Activated CD8-positive, alpha-beta memory T cell treated with anti-CD3 and anti-CD28 coated beads, Interleukin-2, amount 50 U/mL, for 48 hours (primary cell): ENCODE results near the gene RSAD1.
"Not testable (repeated sequence)": the region's sequence is repeated elsewhere in the genome, so short reads cannot be mapped to it uniquely, and the experiment has no call there.

Source experiments
- DNase-seq: peaks from one replicate; pipeline ENCODE4 v3.0.0-alpha.2; 2020

The RSAD1 gene

DNA sequence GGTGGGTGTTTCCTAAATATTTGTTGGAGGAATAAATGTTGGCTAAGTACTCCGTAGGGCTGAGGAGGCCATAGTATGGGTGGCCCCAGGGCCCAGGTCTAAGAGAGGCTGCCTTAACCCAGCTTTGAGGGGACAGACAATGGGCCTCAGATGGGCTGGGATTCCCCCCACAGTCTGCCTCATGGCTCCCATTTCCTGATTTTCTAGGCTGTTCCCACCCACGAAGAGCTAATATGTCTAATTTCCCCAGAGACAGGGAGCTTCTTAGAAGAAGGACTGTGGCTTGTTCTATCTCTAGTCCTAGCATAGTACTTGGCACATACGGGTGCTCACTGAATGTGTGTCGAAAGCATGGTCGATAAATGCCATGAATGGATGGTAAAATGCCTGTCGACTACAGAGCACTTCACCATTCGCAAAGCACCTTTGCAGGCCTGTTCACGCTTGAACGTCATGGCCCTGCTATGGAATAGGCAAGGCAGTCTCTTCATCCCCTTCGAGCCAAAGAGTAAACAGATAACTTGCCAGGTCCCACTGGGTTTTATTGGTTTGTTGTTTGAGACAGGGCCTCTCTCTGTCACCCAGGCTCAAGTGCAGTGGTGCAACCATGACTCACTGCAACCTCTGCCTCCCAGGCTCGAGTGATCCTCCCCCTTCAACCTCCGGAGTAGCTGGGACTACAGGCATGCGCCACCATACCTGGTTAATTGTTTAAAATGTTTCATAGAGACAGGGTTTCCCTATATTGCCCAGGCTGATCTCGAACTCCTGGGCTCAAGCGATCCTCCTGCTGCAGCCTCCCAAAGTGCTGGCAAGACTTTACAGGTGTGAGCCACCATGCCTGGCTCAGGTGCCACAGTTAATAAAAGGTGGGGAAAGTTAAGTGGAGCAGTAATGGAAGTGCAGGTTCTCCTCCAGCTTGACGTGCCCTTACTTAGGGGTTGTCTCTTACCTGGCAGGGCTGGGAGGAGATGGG is 19.7 kb upstream of the RSAD1 start:
- DNase-seq, result no peak

DNA sequence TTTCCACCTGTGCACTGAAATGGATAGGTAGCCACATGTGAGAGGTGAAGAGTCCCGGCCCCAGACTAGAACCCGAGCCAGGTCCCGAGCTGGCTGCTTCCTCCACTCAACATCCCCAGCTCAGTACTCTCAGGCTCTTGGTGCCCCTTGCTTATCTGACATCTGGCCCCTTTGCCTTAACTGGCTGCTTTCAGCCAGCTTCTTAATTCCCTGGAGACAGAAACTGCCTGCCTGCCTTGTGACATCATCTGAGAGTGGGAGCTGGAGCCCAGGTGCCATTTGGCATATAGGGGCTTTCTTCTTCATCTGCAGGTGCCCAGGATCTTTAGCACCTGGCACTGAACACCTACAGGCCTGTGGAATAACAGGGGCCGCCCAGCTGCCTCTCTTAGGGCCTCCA is 18.9 kb upstream of the RSAD1 start:
- no peak for DNase-seq

DNA sequence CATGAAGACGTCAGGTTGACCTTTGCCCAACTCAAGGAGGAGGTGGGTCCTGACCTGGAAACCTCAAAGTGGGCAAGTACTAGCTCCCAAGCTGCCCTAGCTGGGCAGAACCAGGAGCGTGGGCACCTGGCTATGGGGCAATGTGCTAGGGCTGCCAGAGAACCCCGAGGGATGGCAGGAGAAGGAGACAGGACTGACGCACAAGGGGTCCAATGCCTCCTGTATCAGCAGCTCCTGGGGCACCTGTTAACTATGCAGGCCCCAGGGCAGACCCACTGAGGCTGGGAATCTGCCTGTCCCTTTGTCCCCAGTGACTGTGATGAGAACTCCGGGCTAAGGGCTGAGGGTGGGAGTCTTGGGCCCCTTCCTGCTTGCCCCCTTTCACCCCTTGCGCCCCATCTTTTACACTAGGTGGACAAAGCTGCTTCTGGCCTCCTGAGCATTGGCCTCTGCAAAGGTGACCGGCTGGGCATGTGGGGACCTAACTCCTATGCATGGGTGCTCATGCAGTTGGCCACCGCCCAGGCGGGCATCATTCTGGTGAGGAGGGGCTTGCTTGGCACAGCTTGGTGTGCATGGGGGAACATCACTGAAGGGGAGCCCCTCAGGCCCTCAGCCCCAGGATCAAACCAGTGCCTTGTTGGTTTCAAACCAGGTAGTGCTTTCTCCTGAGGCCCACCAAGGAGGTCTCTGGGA is 17.7 kb upstream of the RSAD1 start:
- DNase-seq, result no peak

DNA sequence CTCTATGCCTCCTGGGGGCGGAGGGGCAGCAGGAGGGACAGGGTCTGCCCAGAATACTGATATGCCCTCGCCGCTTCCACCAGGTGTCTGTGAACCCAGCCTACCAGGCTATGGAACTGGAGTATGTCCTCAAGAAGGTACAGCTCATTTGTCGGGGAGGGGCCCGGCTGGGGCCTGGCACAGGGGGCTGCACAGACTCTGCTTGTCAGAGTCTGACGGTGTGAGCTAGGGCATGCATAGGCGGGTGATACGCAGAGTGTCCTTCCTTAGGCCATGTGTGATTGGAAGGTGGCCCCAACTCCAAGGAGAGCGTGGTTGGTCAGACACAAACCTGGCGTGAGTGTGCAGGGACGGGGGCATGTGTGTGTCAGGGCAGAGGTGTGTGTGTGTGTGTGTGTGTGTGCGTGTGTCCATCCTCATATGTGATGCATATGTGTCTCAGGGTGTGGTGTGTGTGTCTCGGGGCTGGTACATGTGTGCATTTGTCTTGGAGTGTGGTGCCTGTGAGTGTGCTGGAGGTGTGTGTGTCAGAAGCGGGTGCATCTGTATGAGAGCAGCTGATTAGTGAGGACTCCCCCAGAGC is 17.0 kb upstream of the RSAD1 start:
- DNase-seq, result no peak

DNA sequence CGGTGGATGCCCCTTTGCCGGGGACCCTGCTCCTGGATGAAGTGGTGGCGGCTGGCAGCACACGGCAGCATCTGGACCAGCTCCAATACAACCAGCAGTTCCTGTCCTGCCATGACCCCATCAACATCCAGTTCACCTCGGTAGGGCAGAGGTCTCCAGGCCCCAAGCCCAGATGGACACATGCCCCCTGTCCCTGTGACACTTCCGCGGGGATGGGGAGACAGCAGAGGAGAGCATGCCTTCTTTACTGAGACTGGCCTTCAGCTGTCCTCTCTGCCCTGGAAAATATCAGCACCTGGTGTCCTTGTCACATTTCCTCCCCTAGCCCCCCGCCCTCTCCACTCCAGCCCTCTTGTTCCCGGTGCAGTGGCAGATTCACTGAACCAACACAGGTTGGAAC is 16.2 kb upstream of the RSAD1 start:
- DNase-seq, result no peak

DNA sequence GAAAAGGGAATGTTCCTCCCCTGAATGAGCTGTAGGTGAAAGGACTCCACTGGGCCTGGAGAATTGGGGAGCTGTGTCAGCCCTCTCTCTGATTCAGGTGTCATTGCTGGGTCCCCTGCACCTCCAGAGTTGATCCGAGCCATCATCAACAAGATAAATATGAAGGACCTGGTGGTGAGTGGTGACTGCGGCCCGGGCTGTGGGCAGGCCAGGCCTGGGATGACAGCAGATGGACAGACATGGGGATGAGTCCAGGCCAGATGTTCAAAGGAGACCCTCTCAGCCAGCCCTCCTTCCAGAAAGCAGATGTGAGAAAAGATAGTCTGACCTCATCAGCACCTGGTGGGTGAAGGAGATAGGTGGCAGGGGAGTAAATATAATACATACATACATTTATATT is 14.5 kb upstream of the RSAD1 start:
- no peak for DNase-seq

DNA sequence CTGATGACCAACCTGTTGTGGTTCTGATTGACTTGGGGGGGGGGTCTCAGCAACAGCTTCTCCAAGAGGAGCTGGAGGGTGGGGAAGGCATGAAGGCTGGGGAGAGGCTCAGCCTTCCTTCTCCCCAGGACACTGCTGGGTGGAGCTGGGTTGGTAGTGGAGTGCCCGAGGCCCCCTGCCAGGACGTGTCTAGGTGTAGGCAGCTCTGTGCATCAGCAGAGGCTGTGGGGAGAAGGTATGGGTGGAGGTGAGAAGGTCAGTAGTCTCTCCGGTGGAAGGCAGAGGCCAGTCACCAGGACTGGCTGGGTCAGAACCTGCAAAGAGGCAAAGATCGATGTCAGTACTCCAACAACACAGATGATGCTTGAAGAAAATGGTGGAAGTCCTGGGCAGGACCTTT is 13.9 kb upstream of the RSAD1 start:
- DNase-seq, result no peak

DNA sequence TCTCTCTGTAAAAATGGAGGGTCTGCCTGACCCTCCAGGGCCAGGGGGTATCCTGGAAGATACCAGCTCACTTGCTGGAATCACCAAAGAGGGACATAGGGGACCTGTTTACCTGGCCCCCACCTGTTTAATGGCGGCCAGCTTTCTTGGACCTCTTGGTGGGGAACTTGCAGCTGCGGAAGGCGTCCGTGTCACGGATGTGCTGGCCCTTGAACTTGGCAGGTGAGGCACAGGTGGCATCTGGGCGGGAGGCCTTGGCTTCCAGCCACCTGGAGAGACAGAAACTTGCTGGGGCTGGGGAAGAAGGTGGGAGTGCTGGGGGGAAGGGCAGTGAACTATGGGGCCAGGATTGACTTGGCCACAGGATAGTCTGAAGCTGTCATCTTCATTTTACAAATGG is 13.5 kb upstream of the RSAD1 start:
- no peak for DNase-seq

DNA sequence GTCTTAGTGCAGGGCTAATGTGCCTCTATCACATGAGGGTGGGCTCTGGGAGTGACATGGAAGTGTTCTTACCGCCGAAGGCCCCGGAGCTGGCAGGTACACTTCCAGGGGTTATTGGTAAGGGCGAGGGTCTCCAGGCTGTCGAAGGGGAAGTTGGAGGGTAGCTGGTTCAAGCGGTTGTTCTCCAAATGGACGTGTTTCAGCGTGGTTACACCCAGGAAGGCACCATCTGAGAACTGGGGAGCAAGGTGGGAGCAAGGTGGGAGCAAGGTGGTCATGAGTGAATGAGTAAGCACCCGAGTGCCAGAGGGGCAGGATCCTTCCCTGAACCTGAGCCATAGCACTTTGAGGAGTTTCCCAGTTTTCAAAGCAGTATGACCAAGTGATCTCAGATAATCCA is 13.0 kb upstream of the RSAD1 start:
- DNase-seq, result no peak

DNA sequence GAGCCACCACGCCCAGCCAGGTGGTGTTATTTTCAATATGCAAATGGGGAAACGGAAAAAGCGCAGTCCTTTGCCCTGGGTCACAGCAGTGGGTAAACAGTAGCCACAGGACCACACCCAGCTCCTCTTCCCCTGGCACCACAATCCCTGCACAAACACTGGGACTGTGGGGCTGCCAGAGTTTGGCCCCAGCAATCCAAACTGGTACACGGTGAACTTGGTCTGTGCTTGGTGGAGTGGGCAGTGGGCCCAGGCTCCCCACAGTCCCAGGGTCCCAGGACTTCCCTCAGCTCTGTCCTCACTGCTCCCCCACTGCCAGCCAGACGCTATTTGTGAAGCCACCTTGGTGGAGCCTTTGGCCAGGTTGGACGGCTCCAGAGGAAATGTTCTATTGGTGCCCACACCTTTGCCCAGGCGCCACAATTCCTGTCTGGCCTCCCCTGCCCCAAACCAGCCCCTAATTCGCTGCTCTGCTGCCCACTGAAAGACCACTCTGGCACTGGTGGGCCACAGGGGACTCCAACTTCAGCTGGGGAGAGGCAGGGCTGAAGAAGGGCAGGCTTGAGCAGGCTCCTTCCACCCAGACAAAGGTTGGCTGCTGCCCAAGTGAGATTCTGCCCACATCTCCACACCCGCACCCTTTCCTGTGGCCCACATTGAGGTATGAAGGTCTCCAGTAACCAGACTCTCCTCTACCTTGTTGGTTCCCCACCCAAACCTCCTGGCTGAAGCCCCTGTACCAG is 12.1 kb upstream of the RSAD1 start:
- DNase-seq, result no peak

DNA sequence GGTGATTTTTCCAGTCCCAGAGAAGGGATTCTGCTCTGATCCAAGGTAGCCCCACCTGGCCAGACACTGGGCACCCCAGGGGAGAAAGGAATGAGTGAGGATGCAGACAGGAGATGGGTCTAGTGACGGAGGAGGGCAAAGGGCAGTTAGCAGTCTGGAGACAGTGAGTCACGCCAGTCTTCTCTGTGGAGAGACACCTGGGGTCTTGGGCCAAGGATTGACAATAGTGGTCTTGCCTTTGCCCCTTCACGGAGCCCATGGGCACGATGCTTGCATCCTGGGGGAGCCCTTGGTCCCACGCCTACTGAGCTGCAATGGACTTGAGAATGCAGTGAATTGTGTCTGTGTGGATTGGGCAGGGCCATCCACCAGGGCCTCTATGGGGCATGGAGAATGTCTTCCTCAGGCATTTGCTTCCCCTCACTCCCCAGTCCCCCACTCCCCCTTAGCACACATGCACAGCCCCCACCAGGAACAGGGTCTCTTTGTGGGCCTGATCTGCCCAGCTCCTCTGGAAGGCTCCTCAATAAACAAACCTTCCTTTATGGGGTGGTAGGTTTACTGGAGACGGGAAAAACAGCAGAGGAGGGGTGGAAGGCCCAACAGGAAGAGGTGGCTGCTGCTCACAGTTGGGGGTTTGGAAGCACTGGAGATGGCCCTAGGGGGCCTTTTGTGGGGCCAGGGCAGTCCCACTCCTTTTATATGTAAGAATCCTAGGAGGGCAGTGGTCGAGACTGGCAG is 11.4 kb upstream of the RSAD1 start:
- DNase-seq, result no peak

DNA sequence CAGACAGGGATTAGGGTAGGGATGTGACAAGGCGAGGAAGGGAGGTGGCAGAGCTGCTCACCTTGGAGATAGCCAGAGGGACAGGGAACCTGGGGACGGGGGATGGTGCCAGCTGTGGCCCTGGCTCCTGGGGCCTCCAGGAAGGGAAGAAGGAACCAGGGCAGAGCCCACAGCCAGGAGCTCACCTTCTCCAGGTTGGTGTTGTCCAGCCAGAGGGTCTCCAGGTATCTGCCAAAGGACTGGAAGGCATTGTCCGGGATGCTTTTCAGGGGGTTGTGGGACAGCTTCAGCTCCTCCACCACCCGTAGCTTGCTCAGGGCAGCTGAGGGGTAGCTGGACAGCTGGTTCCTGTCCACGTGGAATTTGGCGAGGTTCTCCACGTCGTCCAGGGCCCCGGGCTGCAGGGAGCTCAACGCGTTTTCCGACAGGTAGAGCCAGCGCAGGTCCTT is 10.8 kb upstream of the RSAD1 start:
- DNase-seq, result no peak

DNA sequence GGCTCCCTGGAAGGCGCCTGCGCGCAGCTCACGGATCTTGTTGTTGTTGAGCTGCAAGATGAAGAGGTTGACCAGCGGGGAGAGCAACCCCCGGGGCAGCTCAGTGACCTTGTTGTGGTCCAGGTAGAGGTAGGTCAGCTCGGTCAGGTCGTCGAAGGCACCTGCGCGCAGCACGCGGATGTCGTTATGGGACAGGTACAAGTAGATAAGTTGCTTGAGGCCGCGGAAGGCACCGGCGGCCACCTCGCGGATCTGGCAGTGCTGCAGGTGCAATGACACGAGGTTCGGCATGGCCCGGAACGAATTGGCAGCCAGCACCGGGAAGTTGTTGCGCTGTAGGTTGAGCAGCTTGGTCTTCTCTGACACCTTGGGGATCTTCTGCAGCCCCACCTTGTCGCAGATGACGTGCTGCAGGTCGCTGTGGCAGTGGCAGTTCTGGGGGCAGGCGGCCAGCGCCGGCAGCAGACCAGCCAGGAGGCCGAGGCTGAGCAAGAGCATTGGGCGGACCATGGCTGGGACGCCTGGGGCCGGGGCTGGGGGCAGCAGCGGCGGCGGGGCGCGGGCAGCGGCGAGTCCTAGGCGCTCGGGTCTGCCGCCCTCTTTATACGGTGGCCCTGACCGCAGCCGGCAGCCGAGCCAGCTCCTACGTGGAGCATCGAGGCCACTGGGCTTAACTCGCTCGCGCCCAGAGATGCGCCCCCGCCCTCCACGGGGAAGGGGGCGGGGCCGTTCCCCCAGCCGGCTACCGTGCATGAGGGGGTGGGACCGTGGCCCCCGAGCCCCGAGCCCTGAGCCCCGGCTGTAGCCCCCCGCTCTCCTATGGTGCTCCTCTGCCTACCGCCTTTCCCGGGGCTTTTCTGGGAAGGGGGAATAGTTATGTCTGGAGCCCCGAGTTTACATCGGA is 10.1 kb upstream of the RSAD1 start, which contains the start of gene CHAD:
CHAD (minus strand) TSS at position 577 of the 904 bp plus-strand sequence; CDS start at position 510, 67 bp downstream.
- DNase-seq, result no peak

DNA sequence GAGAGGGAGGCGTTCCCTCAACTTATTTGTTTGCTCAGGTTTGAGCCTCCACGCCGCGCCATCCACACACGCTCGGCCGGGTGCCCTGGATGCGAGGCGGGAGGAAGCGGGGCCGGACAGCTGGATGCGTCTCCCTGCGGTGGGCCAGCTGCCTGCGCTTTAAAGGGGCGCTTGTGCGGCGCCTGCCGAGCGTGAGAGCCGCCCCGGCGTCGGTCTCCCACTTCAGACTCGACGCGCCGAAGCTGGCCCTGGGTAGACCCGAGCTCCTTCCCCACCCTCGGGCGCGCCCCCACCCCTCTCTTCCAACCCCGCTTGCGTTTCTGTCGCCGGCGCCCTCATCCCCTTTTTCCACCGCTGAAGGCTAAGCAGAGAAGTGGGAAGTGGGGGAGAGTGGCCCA is 9.5 kb upstream of the RSAD1 start:
- DNase-seq, result no peak

DNA sequence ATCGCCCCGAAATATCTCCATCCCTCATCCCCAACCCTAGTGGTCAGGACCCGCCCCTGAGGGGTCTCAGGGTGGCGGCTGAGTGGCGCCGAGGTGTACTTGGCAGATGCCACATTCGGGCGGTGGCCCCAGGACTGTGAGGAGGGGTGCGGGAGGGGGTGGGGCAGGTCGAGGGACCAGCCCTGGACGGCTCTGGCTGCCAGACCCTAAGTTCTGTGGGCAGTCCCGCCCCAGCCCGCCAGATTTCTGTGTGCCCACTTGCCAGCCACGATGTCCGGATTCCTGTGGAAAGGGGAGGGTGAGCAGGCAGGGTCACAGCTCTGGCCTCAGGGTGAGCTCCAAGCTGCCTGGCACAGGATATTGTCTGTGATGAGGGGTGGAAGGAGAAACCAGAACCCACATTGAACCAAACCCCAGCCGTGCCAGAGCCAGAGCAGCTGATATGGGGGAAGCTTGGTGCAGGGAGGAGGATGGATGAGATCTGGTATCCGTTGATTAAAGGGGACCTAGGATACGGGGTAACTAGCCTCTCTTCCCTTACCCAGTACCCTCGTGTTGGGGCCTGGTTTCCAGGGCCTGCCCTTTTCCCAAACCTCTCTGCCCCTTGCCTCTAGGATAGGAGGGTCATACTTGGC is 8.9 kb upstream of the RSAD1 start:
- no peak for DNase-seq

DNA sequence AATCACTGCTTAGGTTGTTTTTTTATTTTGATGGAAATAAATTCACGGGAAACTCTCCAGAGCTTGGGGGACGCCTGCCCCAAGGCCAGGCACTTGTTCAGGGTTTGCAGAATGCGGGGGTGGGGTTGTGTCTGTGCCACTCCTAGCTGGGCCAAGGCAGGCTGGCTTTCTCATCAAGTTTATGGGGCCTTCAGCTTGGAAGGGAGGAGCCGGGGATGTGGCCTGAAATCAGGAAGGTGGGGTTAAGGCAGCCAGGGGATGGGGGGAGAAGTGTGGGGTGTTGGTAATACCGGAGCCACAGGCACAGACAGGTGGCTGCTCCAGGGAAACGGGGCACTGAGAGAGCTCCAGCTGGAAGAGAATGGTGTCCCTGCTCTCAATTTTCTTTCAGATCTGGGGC is 8.2 kb upstream of the RSAD1 start:
- DNase-seq, result no peak

DNA sequence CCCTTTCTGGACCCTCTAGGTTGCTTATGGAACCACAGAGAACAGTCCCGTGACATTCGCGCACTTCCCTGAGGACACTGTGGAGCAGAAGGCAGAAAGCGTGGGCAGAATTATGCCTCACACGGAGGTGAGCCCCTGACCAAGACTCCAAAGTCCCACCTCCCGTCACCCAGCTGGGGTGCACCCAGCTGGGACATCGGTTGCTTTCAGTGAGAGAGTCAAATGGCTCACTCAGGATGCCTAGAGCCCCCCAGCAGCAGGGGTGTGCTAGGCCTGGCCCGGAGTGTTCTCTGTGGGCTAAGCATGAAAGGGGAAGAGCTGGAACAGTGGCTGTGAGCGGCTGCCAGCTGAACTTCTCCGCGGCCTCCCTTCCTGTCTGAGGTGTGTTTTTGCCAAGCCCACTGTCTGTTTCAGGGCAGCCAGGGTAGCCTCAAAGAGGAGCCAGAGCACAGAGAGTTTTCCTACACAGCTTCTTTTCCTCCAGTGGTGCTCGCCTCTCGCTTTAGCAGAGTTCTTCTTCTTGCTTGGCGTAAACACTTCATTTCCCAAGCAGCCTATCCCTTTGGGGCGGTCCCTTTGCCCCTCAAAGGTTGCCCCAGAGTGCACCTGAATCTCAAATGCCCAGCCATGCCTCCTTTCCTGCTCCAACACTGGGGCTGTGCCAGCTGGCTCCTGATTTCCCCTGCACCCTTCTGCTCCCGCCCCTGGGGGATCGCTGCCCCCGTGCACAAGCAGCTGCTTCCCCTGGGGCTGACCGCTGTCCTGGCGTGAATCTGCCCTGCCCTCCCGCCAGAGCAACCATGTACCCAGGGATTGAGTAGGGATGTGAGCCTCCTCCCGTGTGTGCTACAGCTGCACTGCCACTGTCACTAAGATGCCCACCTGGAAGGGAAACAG is 7.4 kb upstream of the RSAD1 start:
- no peak for DNase-seq

DNA sequence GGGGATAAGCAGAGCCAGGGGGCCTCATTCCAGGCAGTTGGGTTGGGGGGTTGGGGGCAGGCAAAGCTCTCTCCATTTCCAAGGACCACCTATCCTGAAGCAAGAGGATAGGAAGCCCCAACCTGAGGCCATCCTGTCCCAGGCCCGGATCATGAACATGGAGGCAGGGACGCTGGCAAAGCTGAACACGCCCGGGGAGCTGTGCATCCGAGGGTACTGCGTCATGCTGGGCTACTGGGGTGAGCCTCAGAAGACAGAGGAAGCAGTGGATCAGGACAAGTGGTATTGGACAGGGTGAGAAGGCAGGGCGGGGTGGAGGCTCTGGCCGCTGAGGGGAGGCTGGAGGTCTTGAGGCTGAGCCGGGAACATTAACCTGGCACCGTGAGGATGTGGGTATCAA is 6.4 kb upstream of the RSAD1 start:
- no peak for DNase-seq

DNA sequence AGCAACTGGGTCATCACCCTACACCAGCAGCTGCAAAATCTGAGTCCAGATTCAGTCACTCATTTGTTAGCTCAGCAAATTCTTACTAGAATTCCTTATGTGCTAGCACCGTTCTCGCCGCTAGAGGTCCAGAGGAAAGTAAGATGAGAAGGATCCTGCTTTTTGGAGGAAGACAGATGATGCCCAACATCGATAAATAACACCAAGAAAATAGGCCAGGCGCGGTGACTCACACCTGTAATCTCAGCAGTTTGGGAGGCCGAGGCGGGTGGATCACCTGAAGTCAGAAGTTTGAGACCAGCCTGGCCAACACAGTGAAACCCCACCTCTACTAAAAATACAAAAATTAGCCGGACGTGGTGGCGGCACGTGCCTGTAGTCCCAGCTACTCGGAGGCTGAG is 5.9 kb upstream of the RSAD1 start:
- not testable (repeated sequence) for DNase-seq

DNA sequence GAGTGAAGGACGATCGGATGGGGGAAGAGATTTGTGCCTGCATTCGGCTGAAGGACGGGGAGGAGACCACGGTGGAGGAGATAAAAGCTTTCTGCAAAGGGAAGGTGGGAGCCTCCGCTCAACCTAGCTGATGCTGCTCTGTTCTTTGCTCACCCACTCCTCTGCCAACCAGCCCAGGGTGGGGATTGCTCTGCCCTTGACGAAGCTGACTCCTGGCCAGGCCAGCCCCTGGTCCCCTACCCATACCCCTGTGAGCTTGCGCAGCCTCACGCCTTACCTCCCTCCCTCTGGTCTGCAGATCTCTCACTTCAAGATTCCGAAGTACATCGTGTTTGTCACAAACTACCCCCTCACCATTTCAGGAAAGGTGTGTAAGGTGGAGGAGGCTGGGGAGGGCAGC is 4.8 kb upstream of the RSAD1 start:
- DNase-seq, result no peak
